Testis (tissue), 2 donors: Measurements from ENCODE around the gene ATG2A.

Experiments used
- POLR2A ChIP-seq: fragments of 450-650 bp; IDR thresholded peaks from one replicate; pipeline ENCODE4 v1.6.1; 2017; ENCODE audit warnings: antibody characterized with exemption, mild to moderate bottlenecking, moderate library complexity
- TF ChIP-seq, protein P1 (sequence below), 3 experiments: fragments of 450-650 bp in 2 of 3; fragments of 200-600 bp in 1 of 3; sonication (generic) in 1 of 3; IDR thresholded peaks; one replicate each; pipeline ENCODE4 v1.5.1; 2016 to 2019; ENCODE audit warnings: antibody characterized with exemption in 3 of 3, mild to moderate bottlenecking in 2 of 3, moderate library complexity in 1 of 3

DNA sequence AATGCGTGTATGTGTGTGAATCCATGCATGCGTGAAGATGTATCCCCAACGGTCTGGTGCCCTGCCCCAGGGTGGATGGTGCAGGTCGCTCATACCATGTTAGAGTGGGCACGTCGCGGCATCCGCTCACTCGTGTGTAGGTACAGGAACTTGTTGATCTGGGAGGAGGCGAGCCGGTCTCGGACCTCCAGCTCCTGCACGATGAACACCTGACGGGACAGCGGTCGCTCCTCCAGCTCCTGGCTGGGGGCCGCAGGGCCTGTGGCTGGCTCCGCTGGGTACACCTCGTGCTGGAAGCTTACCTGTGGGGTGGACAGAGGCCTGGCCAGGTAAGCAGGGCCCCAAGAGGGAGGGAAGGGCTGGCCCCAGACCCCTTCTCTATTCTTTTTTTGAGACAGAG, 18.5 kb downstream of the ATG2A start:
- no peak for TF ChIP-seq POLR2A
- TF ChIP-seq, protein P1, sequence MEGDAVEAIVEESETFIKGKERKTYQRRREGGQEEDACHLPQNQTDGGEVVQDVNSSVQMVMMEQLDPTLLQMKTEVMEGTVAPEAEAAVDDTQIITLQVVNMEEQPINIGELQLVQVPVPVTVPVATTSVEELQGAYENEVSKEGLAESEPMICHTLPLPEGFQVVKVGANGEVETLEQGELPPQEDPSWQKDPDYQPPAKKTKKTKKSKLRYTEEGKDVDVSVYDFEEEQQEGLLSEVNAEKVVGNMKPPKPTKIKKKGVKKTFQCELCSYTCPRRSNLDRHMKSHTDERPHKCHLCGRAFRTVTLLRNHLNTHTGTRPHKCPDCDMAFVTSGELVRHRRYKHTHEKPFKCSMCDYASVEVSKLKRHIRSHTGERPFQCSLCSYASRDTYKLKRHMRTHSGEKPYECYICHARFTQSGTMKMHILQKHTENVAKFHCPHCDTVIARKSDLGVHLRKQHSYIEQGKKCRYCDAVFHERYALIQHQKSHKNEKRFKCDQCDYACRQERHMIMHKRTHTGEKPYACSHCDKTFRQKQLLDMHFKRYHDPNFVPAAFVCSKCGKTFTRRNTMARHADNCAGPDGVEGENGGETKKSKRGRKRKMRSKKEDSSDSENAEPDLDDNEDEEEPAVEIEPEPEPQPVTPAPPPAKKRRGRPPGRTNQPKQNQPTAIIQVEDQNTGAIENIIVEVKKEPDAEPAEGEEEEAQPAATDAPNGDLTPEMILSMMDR (IDR thresholded peaks at IDR 0.05): no peak
